ENCODE data around the gene ALDH1A1.

GRCh38 chr9:72925891-72926290 lies 27.0 kb downstream of the ALDH1A1 start:
- no peak for TF ChIP-seq TSHZ2 (CRISPR knock-in tag; IDR thresholded peaks at IDR 0.05)
- no peak for TF ChIP-seq ZNF8 (CRISPR knock-in tag; IDR thresholded peaks at IDR 0.05)
- TF ChIP-seq PATZ1 (CRISPR knock-in tag; IDR thresholded peaks at IDR 0.05; ENCODE audit: borderline replicate concordance) = no peak
- no peak for TF ChIP-seq OSR1 (CRISPR knock-in tag; IDR thresholded peaks at IDR 0.05)
- TF ChIP-seq ISL1 (CRISPR knock-in tag; IDR thresholded peaks at IDR 0.05) = no peak
- no peak for TF ChIP-seq CREB5 (CRISPR knock-in tag; IDR thresholded peaks at IDR 0.05; ENCODE audit: low read depth)
- TF ChIP-seq GLIS3 (CRISPR knock-in tag; IDR thresholded peaks at IDR 0.05) = no peak
- no peak for TF ChIP-seq SNAI2 (CRISPR knock-in tag; IDR thresholded peaks at IDR 0.05)
